ENCODE measurements around the gene PLIN4.

- no peak for TF ChIP-seq POLR2A (IDR thresholded peaks at IDR 0.05)
- TF ChIP-seq, protein P1, sequence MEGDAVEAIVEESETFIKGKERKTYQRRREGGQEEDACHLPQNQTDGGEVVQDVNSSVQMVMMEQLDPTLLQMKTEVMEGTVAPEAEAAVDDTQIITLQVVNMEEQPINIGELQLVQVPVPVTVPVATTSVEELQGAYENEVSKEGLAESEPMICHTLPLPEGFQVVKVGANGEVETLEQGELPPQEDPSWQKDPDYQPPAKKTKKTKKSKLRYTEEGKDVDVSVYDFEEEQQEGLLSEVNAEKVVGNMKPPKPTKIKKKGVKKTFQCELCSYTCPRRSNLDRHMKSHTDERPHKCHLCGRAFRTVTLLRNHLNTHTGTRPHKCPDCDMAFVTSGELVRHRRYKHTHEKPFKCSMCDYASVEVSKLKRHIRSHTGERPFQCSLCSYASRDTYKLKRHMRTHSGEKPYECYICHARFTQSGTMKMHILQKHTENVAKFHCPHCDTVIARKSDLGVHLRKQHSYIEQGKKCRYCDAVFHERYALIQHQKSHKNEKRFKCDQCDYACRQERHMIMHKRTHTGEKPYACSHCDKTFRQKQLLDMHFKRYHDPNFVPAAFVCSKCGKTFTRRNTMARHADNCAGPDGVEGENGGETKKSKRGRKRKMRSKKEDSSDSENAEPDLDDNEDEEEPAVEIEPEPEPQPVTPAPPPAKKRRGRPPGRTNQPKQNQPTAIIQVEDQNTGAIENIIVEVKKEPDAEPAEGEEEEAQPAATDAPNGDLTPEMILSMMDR (IDR thresholded peaks at IDR 0.05): no peak
Observed at GRCh38 chr19:4521888-4522242, 3.6 kb upstream of the PLIN4 start.

Data from prostate gland (tissue), 2 donors.